Hepatocyte (in vitro differentiated cells): ENCODE results near the gene IPPK.

Source experiments
- EZH2 ChIP-seq: fragments of 200-600 bp; sonication (generic); IDR thresholded peaks from 2 replicates; pipeline ENCODE4 v1.6.1; 2016; ENCODE audit warnings: antibody characterized with exemption, mild to moderate bottlenecking, borderline replicate concordance
- TF ChIP-seq, protein P1 (sequence below): fragments of 200-600 bp; sonication (generic); IDR thresholded peaks from 2 replicates; pipeline ENCODE4 v1.5.1; 2016; ENCODE audit warnings: antibody characterized with exemption, mild to moderate bottlenecking; ENCODE audit not compliant: poor library complexity

DNA sequence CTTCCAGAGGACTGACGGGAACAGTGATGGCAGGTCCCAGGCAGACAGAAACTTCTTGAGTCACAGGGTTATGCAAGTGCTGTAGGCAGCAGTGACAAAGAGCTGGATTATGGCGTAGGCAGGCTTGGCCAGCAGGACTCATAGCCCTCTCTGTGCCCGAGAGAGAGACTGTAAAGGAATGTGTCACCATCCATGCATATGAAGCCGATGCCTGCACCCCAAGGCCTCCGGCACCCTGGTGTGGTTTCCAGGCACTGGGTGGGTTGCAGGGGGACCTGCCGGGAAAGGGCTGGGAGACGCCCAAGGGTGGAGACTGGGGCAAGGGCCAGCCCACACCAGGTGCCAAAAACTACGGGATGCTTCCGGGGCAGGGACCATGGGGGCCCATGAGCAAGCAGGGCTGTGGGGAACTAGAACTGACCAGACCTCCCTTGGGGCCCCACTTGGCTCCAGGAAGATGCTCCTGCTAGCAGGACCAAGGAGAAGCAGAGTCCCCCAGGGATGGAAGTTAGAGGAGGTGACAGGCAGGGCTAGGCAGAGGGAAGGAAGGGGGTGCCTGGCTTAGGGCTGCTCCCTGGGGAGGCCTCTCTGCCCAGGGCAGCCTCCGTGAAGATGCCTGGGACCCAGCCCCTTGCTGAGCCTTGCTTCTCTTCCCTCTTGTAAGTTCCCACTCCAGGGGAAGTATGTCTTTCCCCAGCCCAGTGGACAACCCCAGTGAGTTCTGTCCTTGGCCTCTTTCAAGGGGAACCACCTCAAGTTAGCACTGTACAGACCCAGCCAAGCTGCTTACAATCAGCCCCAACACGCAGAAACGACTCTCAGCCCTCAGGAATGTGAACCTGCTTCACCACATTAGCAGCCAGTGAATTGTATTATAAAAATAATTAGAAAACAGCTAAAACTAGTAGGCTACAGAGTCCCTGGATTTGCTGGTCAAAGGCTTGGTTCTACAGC is 10.5 kb upstream of the IPPK start:
- TF ChIP-seq, protein P1, sequence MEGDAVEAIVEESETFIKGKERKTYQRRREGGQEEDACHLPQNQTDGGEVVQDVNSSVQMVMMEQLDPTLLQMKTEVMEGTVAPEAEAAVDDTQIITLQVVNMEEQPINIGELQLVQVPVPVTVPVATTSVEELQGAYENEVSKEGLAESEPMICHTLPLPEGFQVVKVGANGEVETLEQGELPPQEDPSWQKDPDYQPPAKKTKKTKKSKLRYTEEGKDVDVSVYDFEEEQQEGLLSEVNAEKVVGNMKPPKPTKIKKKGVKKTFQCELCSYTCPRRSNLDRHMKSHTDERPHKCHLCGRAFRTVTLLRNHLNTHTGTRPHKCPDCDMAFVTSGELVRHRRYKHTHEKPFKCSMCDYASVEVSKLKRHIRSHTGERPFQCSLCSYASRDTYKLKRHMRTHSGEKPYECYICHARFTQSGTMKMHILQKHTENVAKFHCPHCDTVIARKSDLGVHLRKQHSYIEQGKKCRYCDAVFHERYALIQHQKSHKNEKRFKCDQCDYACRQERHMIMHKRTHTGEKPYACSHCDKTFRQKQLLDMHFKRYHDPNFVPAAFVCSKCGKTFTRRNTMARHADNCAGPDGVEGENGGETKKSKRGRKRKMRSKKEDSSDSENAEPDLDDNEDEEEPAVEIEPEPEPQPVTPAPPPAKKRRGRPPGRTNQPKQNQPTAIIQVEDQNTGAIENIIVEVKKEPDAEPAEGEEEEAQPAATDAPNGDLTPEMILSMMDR = no peak
- no peak for TF ChIP-seq EZH2
